CD4-positive, alpha-beta T cell (primary cell): ENCODE data around the gene SRGAP2B. TPM values are rescaled to one million over a fixed set of nuclear protein-coding genes. Genes with fewer than 3 reads are reported as not detected.
"Not testable (repeated sequence)": the region's sequence is repeated elsewhere in the genome, so short reads cannot be mapped to it uniquely, and the experiment has no call there.

Experiments used
- ATAC-seq: fragments of 200-7000 bp; cut with Tn5 transposase; one replicate; pipeline ENCODE4 v1.10.0; 2022; ENCODE audit warnings: mild to moderate bottlenecking; ENCODE audit not compliant: poor library complexity
- CTCF ChIA-PET: fragments of 350-600 bp; sonication (Branson Sonifier 250); formaldehyde crosslinking; loops from one replicate; lab custom pipeline; 2021; ENCODE audit warnings: antibody characterized with exemption, inconsistent platforms; lab: Charles Lee
- POLR2A ChIA-PET: fragments of 350-600 bp; sonication (Branson Sonifier 250); formaldehyde crosslinking; loops from one replicate; lab custom pipeline; 2021; ENCODE audit warnings: antibody characterized with exemption, inconsistent platforms; lab: Charles Lee
- DNase-seq, 14 experiments: peaks; one replicate each; pipeline ENCODE4 v3.0.0-alpha.2; 2013 to 2020; ENCODE audit warnings: mixed read lengths in 2 of 14
- H3K27ac ChIP-seq, 2 donors: one replicate each; pipeline versions ENCODE4 v1.5.1 to v1.7.0; 2013; ENCODE audit warnings: low read length in 2 of 2, low read depth in 1 of 2, mild to moderate bottlenecking in 1 of 2
- H3K27me3 ChIP-seq, 2 experiments: 1 replicate in 1 of 2; 2 replicates in 1 of 2; pipeline versions ENCODE4 v1.6.1 to v1.7.0; 2013; ENCODE audit warnings: low read length in 2 of 2, control low read depth in 1 of 2, mild to moderate bottlenecking in 1 of 2, moderate library complexity in 1 of 2; ENCODE audit not compliant: insufficient read depth in 2 of 2, control insufficient read depth in 1 of 2
- H3K36me3 ChIP-seq: one replicate; pipeline ENCODE4 v1.6.1; 2013; ENCODE audit warnings: low read length, control low read depth; ENCODE audit not compliant: insufficient read depth
- H3K4me1 ChIP-seq: one replicate; pipeline ENCODE4 v1.6.1; 2013; ENCODE audit warnings: low read length, control low read depth; ENCODE audit not compliant: insufficient read depth
- H3K4me3 ChIP-seq: one replicate; pipeline ENCODE4 v1.5.1; 2013; ENCODE audit warnings: mild to moderate bottlenecking, low read length, moderate library complexity
- H3K9me3 ChIP-seq, 2 experiments: 1 replicate in 1 of 2; 2 replicates in 1 of 2; pipeline versions ENCODE4 v1.6.1 to v1.7.0; 2013; ENCODE audit warnings: low read length in 2 of 2, mild to moderate bottlenecking in 2 of 2, control low read depth in 1 of 2, moderate library complexity in 1 of 2; ENCODE audit not compliant: control insufficient read depth in 1 of 2, insufficient read depth in 1 of 2
- H3K27ac Mint-ChIP-seq: one replicate; pipeline ENCODE4 v1.8.0; 2020; ENCODE audit warnings: mixed read lengths
- H3K27me3 Mint-ChIP-seq: one replicate; pipeline ENCODE4 v1.8.0; 2021; ENCODE audit warnings: mixed read lengths
- H3K36me3 Mint-ChIP-seq: one replicate; pipeline ENCODE4 v1.8.0; 2021; ENCODE audit warnings: low read depth, mixed read lengths
- H3K4me1 Mint-ChIP-seq: one replicate; pipeline ENCODE4 v1.8.0; 2021; ENCODE audit warnings: low read depth, mixed read lengths
- H3K4me3 Mint-ChIP-seq: one replicate; pipeline ENCODE4 v1.8.0; 2020; ENCODE audit warnings: mild to moderate bottlenecking, mixed read lengths
- H3K9me3 Mint-ChIP-seq: one replicate; pipeline ENCODE4 v1.8.0; 2020; ENCODE audit warnings: mixed read lengths
- intact Hi-C, 2 experiments: fragments of 100-400 bp; cut with DNase I in 1 of 2; cut with micrococcal nuclease in 1 of 2; formaldehyde crosslinking; loops; one replicate each; pipeline versions ENCODE4 v1.15.1 to v1.9.0; 2023 to 2025; cut with DNase I, micrococcal nuclease
- total RNA-seq, 174 experiments: library from RNA in 2 of 174; stranded (reverse) in 2 of 174; gene quantifications; one replicate each; pipeline ENCODE4 v1.2.3 and lab custom pipeline; 2021 to 2026

SRGAP2B gene
- total RNA-seq, 2 experiments from 2014 or later: 11.4 to 11.6 TPM

- not testable (repeated sequence) for DNase-seq
Observed at GRCh38 chr1:144964765-144965164, 130.4 kb downstream of the SRGAP2B start.

GRCh38 chr1:144964186-144964585 lies 130.9 kb downstream of the SRGAP2B start:
- H3K27ac Mint-ChIP-seq, H3K36me3 ChIP-seq, H3K4me1 ChIP-seq, H3K27ac ChIP-seq, intact Hi-C loops, H3K4me3 ChIP-seq, H3K27me3 ChIP-seq, H3K4me1 Mint-ChIP-seq, H3K9me3 Mint-ChIP-seq, H3K4me3 Mint-ChIP-seq, H3K27me3 Mint-ChIP-seq, CTCF ChIA-PET, H3K36me3 Mint-ChIP-seq, H3K9me3 ChIP-seq, ATAC-seq, POLR2A ChIA-PET, DNase-seq: not testable (repeated sequence)

More at GRCh38 chr1:144964765-144965164, 130.4 kb downstream of the SRGAP2B start:
- H3K27me3 ChIP-seq, H3K27ac ChIP-seq, H3K4me1 ChIP-seq, H3K9me3 Mint-ChIP-seq, H3K36me3 Mint-ChIP-seq, H3K36me3 ChIP-seq, H3K9me3 ChIP-seq, H3K4me3 Mint-ChIP-seq, H3K4me3 ChIP-seq, CTCF ChIA-PET, intact Hi-C loops, POLR2A ChIA-PET, H3K27me3 Mint-ChIP-seq, ATAC-seq, H3K27ac Mint-ChIP-seq, H3K4me1 Mint-ChIP-seq: not testable (repeated sequence)

DNA sequence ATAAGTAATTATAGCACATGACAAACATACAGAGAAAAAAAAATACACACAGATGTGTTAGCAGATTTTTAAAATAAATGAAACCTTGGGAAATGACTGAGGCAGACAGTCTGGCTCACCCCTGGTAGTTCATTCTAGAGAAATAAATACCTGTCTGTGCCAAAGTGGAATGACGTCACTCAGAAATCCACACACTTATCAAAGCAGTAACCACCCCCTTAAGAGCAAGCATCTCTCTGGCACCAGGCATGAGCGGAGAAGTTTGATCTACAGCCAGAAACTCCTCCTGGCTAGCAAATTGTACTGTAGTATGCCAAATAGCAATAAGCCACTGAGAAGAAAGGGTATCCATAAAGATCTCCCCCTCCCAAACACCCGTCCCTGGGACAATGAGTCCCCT lies 131.6 kb downstream of the SRGAP2B start:
- ATAC-seq, CTCF ChIA-PET: not testable (repeated sequence)

DNA sequence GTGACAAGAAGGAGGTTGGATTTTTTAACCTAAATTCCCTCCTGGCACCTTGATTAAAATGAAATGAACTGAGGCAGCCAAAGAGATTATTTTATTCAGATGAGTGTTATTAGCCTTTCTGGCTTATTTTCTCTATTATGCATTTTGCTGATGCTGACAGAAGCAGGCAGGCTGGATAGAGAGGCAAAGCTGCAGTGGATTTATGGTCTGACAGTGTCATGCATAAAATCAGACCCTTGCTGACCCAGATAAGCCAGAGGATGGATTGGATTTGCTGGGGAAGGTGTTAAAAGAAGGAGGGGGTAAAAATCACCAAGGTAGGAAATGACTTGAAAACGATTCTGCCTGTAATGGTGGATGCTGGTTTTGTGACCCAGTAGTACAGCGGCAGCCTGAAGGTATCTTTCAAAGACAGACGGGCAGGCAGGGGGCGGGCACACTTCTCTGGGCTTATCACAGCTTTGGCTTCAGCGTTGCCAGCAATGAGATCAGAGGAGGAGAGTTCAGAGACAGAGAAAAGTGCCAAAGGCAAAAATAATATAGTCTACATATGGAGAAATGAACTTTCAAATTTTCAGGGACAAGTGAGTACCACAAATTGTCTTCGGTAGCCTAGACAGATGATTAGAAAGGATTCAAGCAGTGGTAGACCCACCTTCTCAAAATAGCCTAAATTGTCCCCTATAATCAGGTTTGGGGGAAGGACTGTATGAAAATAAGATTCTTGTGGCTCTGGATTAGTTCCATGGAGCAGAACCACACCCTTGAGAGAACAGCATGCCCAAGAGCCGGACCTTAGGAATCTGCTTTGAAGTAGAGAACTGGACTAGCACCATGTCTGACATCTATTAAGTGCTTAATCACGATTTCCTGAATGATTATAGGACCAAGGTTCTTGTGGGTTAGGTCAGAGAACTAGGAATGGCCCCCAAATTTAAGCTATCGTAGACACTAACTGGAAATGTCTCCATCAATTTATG lies 133.2 kb downstream of the SRGAP2B start:
- H3K4me3 ChIP-seq, ATAC-seq, CTCF ChIA-PET, H3K4me1 Mint-ChIP-seq, intact Hi-C loops, H3K4me3 Mint-ChIP-seq, H3K9me3 ChIP-seq, H3K27me3 Mint-ChIP-seq, H3K4me1 ChIP-seq, H3K27me3 ChIP-seq, H3K27ac ChIP-seq, H3K36me3 ChIP-seq, H3K27ac Mint-ChIP-seq, H3K9me3 Mint-ChIP-seq, H3K36me3 Mint-ChIP-seq, POLR2A ChIA-PET, DNase-seq: not testable (repeated sequence)

More for the DNA sequence above, 131.6 kb downstream of the SRGAP2B start:
- DNase-seq, H3K9me3 Mint-ChIP-seq, intact Hi-C loops, H3K27ac ChIP-seq, H3K4me3 ChIP-seq, H3K36me3 ChIP-seq, H3K4me3 Mint-ChIP-seq, H3K4me1 Mint-ChIP-seq, H3K4me1 ChIP-seq, POLR2A ChIA-PET, H3K27ac Mint-ChIP-seq, H3K36me3 Mint-ChIP-seq, H3K9me3 ChIP-seq, H3K27me3 ChIP-seq, H3K27me3 Mint-ChIP-seq: not testable (repeated sequence)

GRCh38 chr1:144960929-144961488 lies 134.1 kb downstream of the SRGAP2B start:
- intact Hi-C loops, H3K9me3 ChIP-seq, CTCF ChIA-PET, H3K27ac ChIP-seq, H3K36me3 Mint-ChIP-seq, H3K4me3 ChIP-seq, H3K4me3 Mint-ChIP-seq, H3K36me3 ChIP-seq, ATAC-seq, H3K4me1 ChIP-seq, DNase-seq, H3K27me3 ChIP-seq, H3K4me1 Mint-ChIP-seq, H3K9me3 Mint-ChIP-seq, POLR2A ChIA-PET, H3K27ac Mint-ChIP-seq, H3K27me3 Mint-ChIP-seq: not testable (repeated sequence)

- intact Hi-C loops, H3K4me3 Mint-ChIP-seq, H3K9me3 Mint-ChIP-seq, H3K36me3 ChIP-seq, H3K4me1 Mint-ChIP-seq, ATAC-seq, H3K36me3 Mint-ChIP-seq, H3K27ac ChIP-seq, H3K4me3 ChIP-seq, CTCF ChIA-PET, DNase-seq, H3K27me3 Mint-ChIP-seq, H3K27ac Mint-ChIP-seq, H3K4me1 ChIP-seq, H3K9me3 ChIP-seq, POLR2A ChIA-PET, H3K27me3 ChIP-seq: not testable (repeated sequence)
Observed at GRCh38 chr1:144948390-144948789, 146.7 kb downstream of the SRGAP2B start.

DNA sequence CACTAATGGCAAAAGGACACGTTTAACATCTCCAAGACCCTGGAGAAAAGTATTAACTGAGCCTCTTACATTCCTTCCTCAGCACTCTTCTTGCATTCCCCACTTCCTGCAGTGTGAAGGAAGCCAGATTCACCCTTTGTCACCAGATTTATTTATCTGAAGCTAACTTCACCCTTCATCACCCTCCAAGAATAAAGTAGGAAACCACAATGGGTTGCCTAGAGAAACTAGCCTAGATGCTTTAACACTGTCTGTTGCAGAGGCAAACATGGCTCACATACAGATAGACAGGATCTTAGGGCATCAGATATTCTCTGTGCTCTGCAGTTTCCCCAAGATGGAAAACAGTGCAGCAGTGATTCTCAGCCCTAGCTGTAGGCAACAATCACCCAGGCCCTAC lies 147.6 kb downstream of the SRGAP2B start:
- H3K4me1 Mint-ChIP-seq, H3K27ac ChIP-seq, DNase-seq, H3K9me3 Mint-ChIP-seq, H3K36me3 Mint-ChIP-seq, POLR2A ChIA-PET, H3K27ac Mint-ChIP-seq, H3K4me1 ChIP-seq, H3K36me3 ChIP-seq, ATAC-seq, H3K4me3 Mint-ChIP-seq, CTCF ChIA-PET, H3K27me3 ChIP-seq, H3K27me3 Mint-ChIP-seq, intact Hi-C loops, H3K9me3 ChIP-seq, H3K4me3 ChIP-seq: not testable (repeated sequence)
